Prostate gland (tissue), 2 donors: ENCODE results near the gene C4orf51.

Experiments used
- POLR2A ChIP-seq: fragments of 450-650 bp; IDR thresholded peaks from one replicate; pipeline ENCODE4 v1.6.1; 2016; ENCODE audit warnings: antibody characterized with exemption, mild to moderate bottlenecking
- TF ChIP-seq, protein P1 (sequence below), 4 experiments: fragments of 200-600 bp in 2 of 4; fragments of 450-650 bp in 2 of 4; sonication (generic) in 2 of 4; IDR thresholded peaks; 1 replicate in 3 of 4; 2 replicates in 1 of 4; pipeline ENCODE4 v1.5.1; 2016 to 2019; ENCODE audit warnings: antibody characterized with exemption in 4 of 4, mild to moderate bottlenecking in 2 of 4, moderate library complexity in 2 of 4

DNA sequence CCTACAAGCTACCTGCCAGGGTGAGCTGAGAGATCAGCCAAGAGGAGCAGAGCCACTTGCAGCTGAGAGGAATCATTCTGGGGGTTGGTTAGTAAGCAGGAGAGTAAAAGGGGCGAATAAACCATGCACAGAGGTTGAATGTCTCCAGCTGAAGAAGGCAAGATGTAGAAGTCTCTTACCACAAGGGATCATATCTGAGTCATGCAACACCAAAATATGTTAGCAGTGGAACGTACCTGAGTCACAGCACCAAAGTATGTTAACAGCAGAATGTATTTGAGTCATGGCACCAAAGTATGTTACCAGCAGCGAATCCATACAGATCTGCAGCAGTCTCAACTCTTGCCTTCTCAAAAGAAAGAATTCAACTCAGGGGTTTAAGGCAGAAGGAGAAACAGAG lies 29.9 kb downstream of the C4orf51 start:
- TF ChIP-seq, protein P1, sequence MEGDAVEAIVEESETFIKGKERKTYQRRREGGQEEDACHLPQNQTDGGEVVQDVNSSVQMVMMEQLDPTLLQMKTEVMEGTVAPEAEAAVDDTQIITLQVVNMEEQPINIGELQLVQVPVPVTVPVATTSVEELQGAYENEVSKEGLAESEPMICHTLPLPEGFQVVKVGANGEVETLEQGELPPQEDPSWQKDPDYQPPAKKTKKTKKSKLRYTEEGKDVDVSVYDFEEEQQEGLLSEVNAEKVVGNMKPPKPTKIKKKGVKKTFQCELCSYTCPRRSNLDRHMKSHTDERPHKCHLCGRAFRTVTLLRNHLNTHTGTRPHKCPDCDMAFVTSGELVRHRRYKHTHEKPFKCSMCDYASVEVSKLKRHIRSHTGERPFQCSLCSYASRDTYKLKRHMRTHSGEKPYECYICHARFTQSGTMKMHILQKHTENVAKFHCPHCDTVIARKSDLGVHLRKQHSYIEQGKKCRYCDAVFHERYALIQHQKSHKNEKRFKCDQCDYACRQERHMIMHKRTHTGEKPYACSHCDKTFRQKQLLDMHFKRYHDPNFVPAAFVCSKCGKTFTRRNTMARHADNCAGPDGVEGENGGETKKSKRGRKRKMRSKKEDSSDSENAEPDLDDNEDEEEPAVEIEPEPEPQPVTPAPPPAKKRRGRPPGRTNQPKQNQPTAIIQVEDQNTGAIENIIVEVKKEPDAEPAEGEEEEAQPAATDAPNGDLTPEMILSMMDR (IDR thresholded peaks at IDR 0.05): no peak
- TF ChIP-seq POLR2A: no peak
